ENCODE results near the gene OR1I1. TPM values are rescaled to one million over a fixed set of nuclear protein-coding genes. Genes with fewer than 3 reads are reported as not detected.

OR1I1 gene
- total RNA-seq, 1 donor from 2014 or later: not detected

- Histone ChIP-seq H3F3A (ENCODE audit: low read depth) (no peaks in the 10 kb centered on the region), H3K27me3 (no peaks in the 10 kb centered on the region), H3K36me3 (no peaks in the 10 kb centered on the region), H3K9me3 (ENCODE audit: low read depth) (no peaks in the 10 kb centered on the region), H3K79me2 (ENCODE audit: low read depth) (peaks cover 18% of the 10 kb centered on the region), H2AFZ (replicated peaks) (no peak overlapping the region), H3K27ac (no peak overlapping the region), H3K4me2 (no peak overlapping the region), H3K4me3 (no peak overlapping the region), H3K9ac (no peak overlapping the region), H4K20me1 (ENCODE audit: low read depth) (peaks cover 4% of the 10 kb centered on the region), H3K4me1 (no peaks in the 10 kb centered on the region)
- Mint-ChIP-seq H3K9me3 (no peaks in the 10 kb centered on the region), H3K27me3 (ENCODE audit: insufficient read depth, low read depth) (peaks cover 7% of the 10 kb centered on the region), H3K4me3 (no peak overlapping the region), H3K27ac (no peak overlapping the region), H3K4me1 (peaks cover 10% of the 10 kb centered on the region), H3K36me3 (peaks cover 29% of the 10 kb centered on the region)
- DNase-seq (ENCODE audit: low spot score): no peak
- TF ChIP-seq EZH2 (IDR thresholded peaks at IDR 0.05) (no peak), CTCF (IDR thresholded peaks at IDR 0.05) (no peak), EZH2phosphoT487 (IDR thresholded peaks at IDR 0.05) (no peak)
These were observed 40.5 kb downstream of the OR1I1 start for GRCh38 chr19:15122331-15123030.

GRCh38 chr19:15123031-15123890 is 41.2 kb downstream of the OR1I1 start:
- peaks cover 23% of the 10 kb centered on the region for H3K36me3 Mint-ChIP-seq
- no peak overlapping the region for H3K4me2 ChIP-seq
- no peaks in the 10 kb centered on the region for H3K36me3 ChIP-seq
- H3K27me3 ChIP-seq: no peaks in the 10 kb centered on the region
- H3K79me2 ChIP-seq (ENCODE audit: low read depth): peaks cover 18% of the 10 kb centered on the region
- no peaks in the 10 kb centered on the region for H3K9me3 Mint-ChIP-seq
- no peak overlapping the region for H3K27ac ChIP-seq
- no peak overlapping the region for H2AFZ ChIP-seq (replicated peaks)
- no peak overlapping the region for H3K27ac Mint-ChIP-seq
- no peak overlapping the region for H3K4me3 ChIP-seq
- no peak for DNase-seq (ENCODE audit: low spot score)
- peaks cover 10% of the 10 kb centered on the region for H3K4me1 Mint-ChIP-seq
- H3F3A ChIP-seq (ENCODE audit: low read depth): no peaks in the 10 kb centered on the region
- H4K20me1 ChIP-seq (ENCODE audit: low read depth): peaks cover 4% of the 10 kb centered on the region
- H3K4me1 ChIP-seq: no peaks in the 10 kb centered on the region
- H3K4me3 Mint-ChIP-seq: peak overlapping the region; percentile 58
- H3K27me3 Mint-ChIP-seq (ENCODE audit: insufficient read depth, low read depth): peaks cover 7% of the 10 kb centered on the region
- H3K9me3 ChIP-seq (ENCODE audit: low read depth): no peaks in the 10 kb centered on the region
- TF ChIP-seq CTCF (IDR thresholded peaks at IDR 0.05) (no peak), EZH2 (IDR thresholded peaks at IDR 0.05) (no peak), EZH2phosphoT487 (IDR thresholded peaks at IDR 0.05) (no peak)
- H3K9ac ChIP-seq: no peak overlapping the region

GRCh38 chr19:15123900-15124299 is 41.9 kb downstream of the OR1I1 start:
- no peaks in the 10 kb centered on the region for H3K9me3 ChIP-seq (ENCODE audit: low read depth)
- no peaks in the 10 kb centered on the region for H3K4me1 ChIP-seq
- no peak for TF ChIP-seq EZH2phosphoT487 (IDR thresholded peaks at IDR 0.05)
- TF ChIP-seq CTCF (IDR thresholded peaks at IDR 0.05): no peak
- TF ChIP-seq EZH2 (IDR thresholded peaks at IDR 0.05): no peak
- Mint-ChIP-seq H3K4me1 (peaks cover 10% of the 10 kb centered on the region), H3K27me3 (ENCODE audit: insufficient read depth, low read depth) (peaks cover 7% of the 10 kb centered on the region), H3K27ac (no peak overlapping the region), H3K36me3 (peaks cover 16% of the 10 kb centered on the region), H3K4me3 (peak overlapping the region; percentile 96), H3K9me3 (no peaks in the 10 kb centered on the region)
- peaks cover 4% of the 10 kb centered on the region for H4K20me1 ChIP-seq (ENCODE audit: low read depth)
- no peak for DNase-seq (ENCODE audit: low spot score)
- H3K4me3 ChIP-seq: peak overlapping the region; percentile 58
- H3K9ac ChIP-seq: no peak overlapping the region
- no peaks in the 10 kb centered on the region for H3K27me3 ChIP-seq
- peaks cover 18% of the 10 kb centered on the region for H3K79me2 ChIP-seq (ENCODE audit: low read depth)
- H3K36me3 ChIP-seq: no peaks in the 10 kb centered on the region
- H3F3A ChIP-seq (ENCODE audit: low read depth): no peaks in the 10 kb centered on the region
- peak overlapping the region; percentile 88 for H3K4me2 ChIP-seq
- no peak overlapping the region for H2AFZ ChIP-seq (replicated peaks)
- no peak overlapping the region for H3K27ac ChIP-seq
